ENCODE results near the gene DEFB132. TPM values are rescaled to one million over a fixed set of nuclear protein-coding genes. Genes with fewer than 3 reads are reported as not detected.

Gene DEFB132
- polyA plus RNA-seq, 1 of the 3 experiments (the other 2 are of a cell fraction) = not detected

GRCh38 chr20:242905-243304 is 14.6 kb upstream of the DEFB132 start:
- H3K36me3 ChIP-seq (replicated peaks in 1 of 2; ENCODE audit: control insufficient read depth in 1 of 2, insufficient read depth in 2 of 2, low read length in 1 of 2) = no peaks in the 10 kb centered on the region
- no peaks in the 10 kb centered on the region for H3K4me1 ChIP-seq (ENCODE audit: control insufficient read depth in 1 of 2, insufficient read depth in 2 of 2, low read depth in 1 of 2, low read length in 1 of 2)
- no peaks in the 10 kb centered on the region for H3K27me3 ChIP-seq (ENCODE audit: insufficient read depth)
- H3K4me3 ChIP-seq (ENCODE audit: low read depth in 2 of 2, low read length in 1 of 2) = no peak overlapping the region
- no peaks in the 10 kb centered on the region for H3K9me3 ChIP-seq
- TF ChIP-seq USF1 (IDR thresholded peaks at IDR 0.05; ENCODE audit: borderline replicate concordance, low read depth) (no peak), NFIC (IDR thresholded peaks at IDR 0.05; ENCODE audit: borderline replicate concordance) (no peak), RFX5 (IDR thresholded peaks at IDR 0.05; ENCODE audit: low read length) (no peak), MEF2A (IDR thresholded peaks at IDR 0.05; ENCODE audit: borderline replicate concordance, low read depth) (no peak), USF2 (IDR thresholded peaks at IDR 0.05; ENCODE audit: borderline replicate concordance, low read depth, low read length) (no peak), TAF1 (IDR thresholded peaks at IDR 0.05; ENCODE audit: borderline replicate concordance, low read depth, low read length) (no peak), CTCF (IDR thresholded peaks at IDR 0.05) (no peak), POLR2AphosphoS5 (IDR thresholded peaks at IDR 0.05; ENCODE audit: low read depth, low read length) (no peak), RXRA (IDR thresholded peaks at IDR 0.05; ENCODE audit: borderline replicate concordance, low read depth) (no peak), FOXM1 (IDR thresholded peaks at IDR 0.05; ENCODE audit: low read depth) (no peak), JUND (IDR thresholded peaks at IDR 0.05) (no peak), FOXJ3 (CRISPR knock-in tag; IDR thresholded peaks at IDR 0.05) (no peak), EP300 (IDR thresholded peaks at IDR 0.05; ENCODE audit: borderline replicate concordance in 1 of 2, low read depth in 1 of 2, low read length in 1 of 2) (no peak), GATA2 (CRISPR knock-in tag; IDR thresholded peaks at IDR 0.05) (no peak), SMC3 (IDR thresholded peaks at IDR 0.05; ENCODE audit: low read depth, low read length) (no peak), PBX3 (IDR thresholded peaks at IDR 0.05) (no peak), CHD2 (IDR thresholded peaks at IDR 0.05; ENCODE audit: low read length, partially characterized antibody) (no peak)
- no peaks in the 10 kb centered on the region for H3K79me2 ChIP-seq (ENCODE audit: insufficient read depth)
- no peak overlapping the region for H2AFZ ChIP-seq (ENCODE audit: low read depth)
- H3F3A ChIP-seq (replicated peaks; ENCODE audit: insufficient read depth) = no peaks in the 10 kb centered on the region
- POLR2A ChIA-PET = no interaction called here
- H3K4me2 ChIP-seq = no peak overlapping the region
- DNase-seq = no peak
- CTCF ChIA-PET = interaction anchor here (0.9 to 1.4 kb wide), 2 partner anchors 23 to 24 kb away, joined by 3 to 5 read pairs; no protein-coding TSS in a partner anchor
- no peaks in the 10 kb centered on the region for H3K9me2 ChIP-seq
- WGBS (ENCODE audit: low lambda C conversion rate) = 45% methylated on average over 2 of the region's 2 CpGs
- no peak overlapping the region for H3K9ac ChIP-seq
- no peaks in the 10 kb centered on the region for H4K20me1 ChIP-seq (ENCODE audit: insufficient read depth)
- H3K27ac ChIP-seq (ENCODE audit: low read depth in 2 of 2, low read length in 1 of 2) = no peak overlapping the region
